ENCODE data around the gene RAMACL. TPM values are rescaled to one million over a fixed set of nuclear protein-coding genes. Genes with fewer than 3 reads are reported as not detected.

Gene RAMACL
- total RNA-seq, 1 donor from 2014 or later = 4.9 TPM

- Mint-ChIP-seq H3K4me1 (ENCODE audit: unreplicated experiment) (peaks cover 65% of the 10 kb centered on the region), H3K4me3 (ENCODE audit: unreplicated experiment) (peak overlapping the region; percentile 34), H3K27ac (ENCODE audit: unreplicated experiment) (peak overlapping the region; percentile 100)
Observed at GRCh38 chr6:166596776-166597507, 10.5 kb upstream of the RAMACL start.

DNA sequence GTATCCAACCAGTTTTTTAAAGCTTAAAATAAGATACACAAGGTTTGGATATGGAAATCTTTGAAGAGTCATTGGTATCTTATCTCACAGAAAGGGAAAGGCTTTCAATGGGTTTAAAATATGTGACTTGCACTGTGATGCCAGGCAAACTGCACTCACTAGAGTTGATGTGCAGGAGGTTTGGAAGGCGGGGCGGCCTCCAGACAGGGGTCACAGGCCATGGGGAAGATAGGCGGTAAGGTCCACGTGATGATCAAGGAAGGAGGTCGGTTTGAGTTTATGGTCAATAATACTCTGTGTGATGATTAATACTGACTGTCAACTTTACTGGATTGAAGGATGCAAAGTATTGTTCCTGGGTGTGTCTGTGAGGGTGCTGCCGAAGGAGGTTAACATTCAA, 9.5 kb upstream of the RAMACL start:
- peaks cover 72% of the 10 kb centered on the region for H3K4me1 Mint-ChIP-seq (ENCODE audit: unreplicated experiment)
- H3K36me3 Mint-ChIP-seq (ENCODE audit: low read depth, unreplicated experiment) = peaks cover 36% of the 10 kb centered on the region
- peak overlapping the region; percentile 47 for H3K4me3 Mint-ChIP-seq (ENCODE audit: unreplicated experiment)
- DNase-seq (ENCODE audit: low spot score) = no peak
- TF ChIP-seq CTCF (IDR thresholded peaks at IDR 0.05; ENCODE audit: unreplicated experiment) = no peak
- peak overlapping the region; percentile 44 for H3K27ac Mint-ChIP-seq (ENCODE audit: unreplicated experiment)
- H3K27me3 Mint-ChIP-seq (ENCODE audit: unreplicated experiment) = peaks cover 2% of the 10 kb centered on the region
- no peaks in the 10 kb centered on the region for H3K9me3 Mint-ChIP-seq (ENCODE audit: unreplicated experiment)

More at GRCh38 chr6:166596776-166597507, 10.5 kb upstream of the RAMACL start:
- no peak for DNase-seq (ENCODE audit: low spot score)
- no peaks in the 10 kb centered on the region for H3K9me3 Mint-ChIP-seq (ENCODE audit: unreplicated experiment)
- H3K36me3 Mint-ChIP-seq (ENCODE audit: low read depth, unreplicated experiment) = peaks cover 36% of the 10 kb centered on the region
- H3K27me3 Mint-ChIP-seq (ENCODE audit: unreplicated experiment) = peaks cover 2% of the 10 kb centered on the region
- no peak for TF ChIP-seq CTCF (IDR thresholded peaks at IDR 0.05; ENCODE audit: unreplicated experiment)

GRCh38 chr6:166595061-166595780, 8.7 kb upstream of the RAMACL start:
- Mint-ChIP-seq H3K4me3 (ENCODE audit: unreplicated experiment) (no peak overlapping the region), H3K36me3 (ENCODE audit: low read depth, unreplicated experiment) (peaks cover 36% of the 10 kb centered on the region)
- DNase-seq (ENCODE audit: low spot score) = no peak

GRCh38 chr6:166592821-166593220, 6.3 kb upstream of the RAMACL start:
- Mint-ChIP-seq H3K36me3 (ENCODE audit: low read depth, unreplicated experiment) (peaks cover 26% of the 10 kb centered on the region), H3K4me1 (ENCODE audit: unreplicated experiment) (peaks cover 73% of the 10 kb centered on the region), H3K27ac (ENCODE audit: unreplicated experiment) (peak overlapping the region; percentile 25), H3K4me3 (ENCODE audit: unreplicated experiment) (no peak overlapping the region), H3K27me3 (ENCODE audit: unreplicated experiment) (peaks cover 7% of the 10 kb centered on the region), H3K9me3 (ENCODE audit: unreplicated experiment) (no peaks in the 10 kb centered on the region)
- DNase-seq (ENCODE audit: low spot score) = no peak
- TF ChIP-seq CTCF (IDR thresholded peaks at IDR 0.05; ENCODE audit: unreplicated experiment) = no peak

More at GRCh38 chr6:166595061-166595780, 8.7 kb upstream of the RAMACL start:
- TF ChIP-seq CTCF (IDR thresholded peaks at IDR 0.05; ENCODE audit: unreplicated experiment) = no peak
- H3K9me3 Mint-ChIP-seq (ENCODE audit: unreplicated experiment) = no peaks in the 10 kb centered on the region
- H3K27ac Mint-ChIP-seq (ENCODE audit: unreplicated experiment) = no peak overlapping the region
- H3K4me1 Mint-ChIP-seq (ENCODE audit: unreplicated experiment) = peaks cover 73% of the 10 kb centered on the region
- peaks cover 2% of the 10 kb centered on the region for H3K27me3 Mint-ChIP-seq (ENCODE audit: unreplicated experiment)

Measured in endothelial cell (in vitro differentiated cells).